NCI-H2107 treated with DMSO at 0.1 percent for 48 hours (cell line): ENCODE measurements around the gene MROH8.

Experiments
- DNase-seq: peaks from one replicate; lab custom pipeline; 2025; ENCODE audit not compliant: unreplicated experiment; lab: John Stamatoyannopoulos, UW

MROH8 gene

DNA sequence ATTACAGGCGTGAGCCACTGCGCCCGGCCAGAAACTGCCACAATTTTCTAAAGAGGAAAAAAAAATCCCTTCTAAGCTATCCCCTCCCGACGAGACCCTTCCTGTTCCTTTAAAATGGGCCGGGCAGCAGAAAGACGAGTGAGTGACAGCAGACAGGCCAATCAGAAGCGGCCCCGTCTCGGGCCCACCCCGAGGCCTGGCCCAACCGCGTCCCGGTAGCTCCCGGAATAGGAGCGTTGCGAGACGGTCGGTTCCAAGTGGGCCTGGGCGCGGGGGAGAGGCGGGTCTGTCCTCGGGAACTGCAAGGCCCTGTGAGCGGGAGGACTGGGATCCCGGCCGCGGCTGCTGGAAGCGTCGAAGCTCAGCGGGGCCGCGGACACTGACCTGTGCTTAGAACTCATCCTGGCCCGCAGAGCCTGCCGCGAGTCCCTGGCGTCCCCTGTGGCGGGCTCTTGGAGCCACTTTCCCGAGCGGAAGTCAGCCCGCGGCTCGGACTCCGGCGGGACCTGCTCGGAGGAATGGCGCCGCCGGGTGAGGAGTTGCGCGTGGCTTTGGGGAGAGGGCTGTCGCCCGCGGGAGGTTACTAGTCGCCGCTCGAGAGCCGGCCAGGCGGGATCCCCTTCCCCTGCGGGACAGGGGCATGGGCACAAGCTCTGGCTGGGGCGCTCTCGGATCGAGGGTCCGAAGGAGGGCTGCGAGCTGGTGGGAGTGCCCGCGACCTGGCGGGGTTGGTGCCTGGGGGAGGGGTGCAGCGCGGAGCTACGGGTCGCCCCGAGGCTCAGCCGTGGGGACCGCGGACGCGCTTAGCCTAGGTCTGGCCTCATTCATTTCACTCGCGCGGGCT lies at the start of gene MROH8, which contains the start of gene RPN2:
TSS of gene MROH8 (minus strand) at position 710 of the 844 bp plus-strand sequence.
TSS of gene RPN2 (plus strand) at position 492 of the 844 bp plus-strand sequence. CDS start at position 519, 27 bp downstream.
- DNase-seq = peak; percentile 85

DNA sequence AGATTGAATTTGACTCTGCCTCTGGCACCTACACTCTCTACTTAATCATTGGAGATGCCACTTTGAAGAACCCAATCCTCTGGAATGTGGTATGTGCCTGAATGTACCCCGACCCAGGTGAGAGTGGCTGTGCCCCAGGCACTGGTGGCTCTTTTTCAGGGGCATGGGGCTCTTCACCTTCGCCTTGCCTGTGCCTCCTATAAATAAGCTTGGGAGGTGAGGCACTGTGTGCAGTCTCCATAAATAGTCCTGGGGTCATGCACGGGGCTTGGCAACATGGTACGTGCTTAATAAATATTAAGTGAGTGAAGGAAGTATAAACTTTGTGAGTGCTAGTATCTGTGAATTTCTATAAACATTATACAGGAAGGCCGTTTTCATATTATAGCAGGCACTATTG lies 49.3 kb upstream of the MROH8 start:
- no peak for DNase-seq

DNA sequence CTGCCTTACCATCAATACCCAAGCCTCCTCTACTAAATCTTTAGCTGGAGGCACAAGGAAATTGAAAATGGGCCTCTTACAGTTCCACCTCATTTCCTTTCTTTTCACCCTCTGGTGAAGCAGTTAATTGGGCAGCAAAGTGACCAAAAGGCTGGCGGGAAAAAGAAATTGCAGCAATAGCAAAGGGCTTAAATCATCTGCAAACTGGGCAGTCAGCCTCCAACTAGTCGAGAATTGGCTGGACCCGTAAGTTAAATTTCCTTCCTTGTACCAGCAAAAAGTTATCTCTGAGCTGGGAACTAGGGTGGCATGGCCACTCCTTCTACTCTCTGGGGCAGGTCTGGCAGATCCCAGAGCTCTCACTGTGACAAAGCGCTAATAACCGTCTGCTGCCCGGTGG lies 48.7 kb upstream of the MROH8 start:
- no peak for DNase-seq

DNA sequence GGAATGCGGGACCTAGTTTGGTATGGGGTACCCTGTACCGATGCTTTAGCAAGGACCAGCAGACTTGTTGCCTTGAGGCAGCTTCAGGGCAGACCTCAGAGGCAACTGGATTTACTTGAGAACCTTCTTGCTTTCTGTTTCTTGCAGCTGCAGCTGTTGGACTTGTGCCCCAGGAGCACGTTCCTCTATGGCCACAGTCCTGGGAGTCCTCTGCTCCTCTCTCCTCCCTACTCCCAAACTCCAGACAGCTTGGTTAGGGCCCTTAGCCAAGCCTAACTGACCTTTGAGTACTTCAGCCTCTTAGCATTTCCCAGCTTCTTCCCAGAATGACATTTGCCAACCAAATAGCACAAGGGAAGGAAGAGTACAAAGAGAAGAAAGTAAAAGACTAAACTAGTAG lies 47.5 kb upstream of the MROH8 start:
- no peak for DNase-seq

DNA sequence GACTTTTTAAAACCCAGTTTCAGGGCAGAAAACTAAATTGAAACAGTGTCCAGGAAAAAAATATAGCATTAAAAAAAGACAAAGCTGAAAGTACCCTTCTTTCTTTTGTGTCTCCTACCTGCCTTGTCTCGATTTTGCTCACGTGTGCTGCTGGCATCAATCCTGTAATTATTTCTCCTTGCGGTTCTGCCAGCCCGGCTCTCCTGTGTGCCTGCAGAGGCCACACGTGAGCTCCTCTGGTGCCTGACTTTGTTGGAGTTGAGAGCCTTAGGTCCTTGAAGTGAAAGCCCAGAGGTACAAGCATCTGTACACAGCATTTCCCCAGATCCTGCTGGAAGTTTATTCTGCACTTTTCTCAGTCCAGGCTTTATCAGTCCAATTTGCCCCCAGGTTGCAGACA lies 45.8 kb upstream of the MROH8 start:
- DNase-seq = peak; percentile 86

DNA sequence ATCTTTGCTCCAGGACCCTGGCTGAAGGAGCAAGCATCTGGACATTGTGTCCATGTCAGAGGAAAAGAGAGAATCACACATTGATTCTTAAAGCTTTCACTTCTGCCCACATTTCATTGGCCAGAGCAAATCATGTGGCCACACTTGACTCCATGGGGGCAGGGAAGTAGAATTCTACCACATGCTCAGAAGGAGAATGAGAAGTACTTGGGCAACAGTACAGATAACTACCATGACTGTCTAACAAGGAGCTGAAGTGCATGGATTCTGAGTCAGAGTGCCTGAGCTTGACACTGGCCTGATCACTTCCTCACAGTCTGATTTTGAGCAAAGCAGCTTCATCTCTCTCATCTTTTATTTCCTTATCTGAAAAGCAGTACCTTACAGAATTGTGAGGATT lies 43.7 kb upstream of the MROH8 start:
- no peak for DNase-seq

DNA sequence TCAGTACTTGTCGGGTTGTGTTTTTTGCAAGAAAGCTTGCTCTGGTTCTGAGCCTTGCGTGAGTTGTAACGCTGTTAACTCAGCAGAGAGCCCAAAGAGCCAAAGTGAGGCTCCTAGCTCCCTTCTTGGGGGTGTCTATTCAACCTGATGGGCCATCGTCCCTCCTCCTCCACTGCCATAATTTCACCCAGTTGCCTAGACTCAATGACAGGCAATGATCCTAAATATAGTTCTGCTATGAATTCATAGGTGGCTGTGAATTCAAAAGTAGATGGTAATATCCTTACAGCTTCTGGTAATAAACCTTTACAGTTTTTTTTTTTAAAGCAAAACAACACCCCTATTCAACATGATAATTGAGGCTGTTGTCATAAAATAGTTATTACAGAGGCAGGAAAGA lies 42.7 kb upstream of the MROH8 start:
- DNase-seq = no peak

DNA sequence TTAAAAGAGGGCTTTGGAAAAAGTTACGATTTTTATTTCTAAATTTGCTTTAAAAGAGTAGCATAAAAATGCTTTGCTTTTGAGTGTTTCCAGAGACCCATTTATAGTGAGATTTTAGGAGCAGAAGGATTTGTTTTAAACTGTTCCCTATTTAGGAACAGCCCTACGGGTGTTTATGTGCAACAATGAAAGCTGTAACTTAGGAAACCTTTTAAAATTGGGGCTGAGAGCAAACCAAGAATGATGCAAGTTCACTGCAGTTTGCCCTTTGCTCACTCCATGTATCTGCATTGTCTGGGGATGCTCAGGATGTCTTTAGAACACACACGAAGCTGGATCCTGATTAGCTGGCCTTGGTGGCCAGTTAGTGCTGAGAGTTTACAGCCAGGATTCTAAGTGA lies 41.4 kb upstream of the MROH8 start:
- no peak for DNase-seq

DNA sequence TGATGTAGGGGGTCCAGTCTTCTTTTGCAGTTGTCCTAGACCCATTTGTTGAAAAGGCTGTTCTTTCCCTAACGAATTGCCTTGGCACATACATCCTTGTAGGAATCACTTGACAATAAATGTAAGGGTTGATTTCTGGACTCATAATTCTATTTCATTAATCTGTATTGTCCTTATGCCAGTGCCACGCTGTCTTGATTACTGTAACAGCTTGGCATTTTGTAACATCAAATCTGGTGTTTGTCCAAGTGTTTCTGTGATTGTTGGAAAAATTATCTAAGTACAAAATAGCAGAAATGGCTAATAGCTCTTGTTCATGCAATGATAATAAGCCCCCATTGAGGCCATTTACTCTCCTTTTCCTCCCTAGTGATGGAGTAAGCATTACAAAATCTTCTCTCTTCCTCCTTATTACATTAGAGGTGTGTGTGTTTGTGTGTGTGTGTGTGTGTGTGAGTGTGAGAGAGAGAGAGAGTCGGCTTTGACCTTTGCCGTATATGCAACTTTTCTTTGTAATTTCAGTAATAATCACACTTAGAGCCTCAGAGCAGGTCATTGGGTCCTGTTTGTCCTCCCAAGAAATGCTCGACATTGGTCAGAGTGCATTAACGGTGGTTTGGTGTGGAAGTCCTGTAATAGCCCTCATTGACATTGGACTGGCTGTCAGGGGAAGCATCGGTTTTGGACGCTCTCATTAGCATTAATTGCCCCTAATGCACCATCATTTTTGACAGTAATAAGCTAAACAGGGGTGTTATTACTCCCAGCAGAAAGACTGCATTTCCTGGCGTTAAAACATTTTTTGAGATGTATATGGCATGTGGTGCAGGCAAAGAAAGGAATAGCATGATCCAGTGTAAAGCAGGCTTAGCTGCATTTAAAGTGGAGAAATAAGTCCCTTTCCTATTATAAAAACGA lies 40.7 kb upstream of the MROH8 start:
- DNase-seq = no peak

DNA sequence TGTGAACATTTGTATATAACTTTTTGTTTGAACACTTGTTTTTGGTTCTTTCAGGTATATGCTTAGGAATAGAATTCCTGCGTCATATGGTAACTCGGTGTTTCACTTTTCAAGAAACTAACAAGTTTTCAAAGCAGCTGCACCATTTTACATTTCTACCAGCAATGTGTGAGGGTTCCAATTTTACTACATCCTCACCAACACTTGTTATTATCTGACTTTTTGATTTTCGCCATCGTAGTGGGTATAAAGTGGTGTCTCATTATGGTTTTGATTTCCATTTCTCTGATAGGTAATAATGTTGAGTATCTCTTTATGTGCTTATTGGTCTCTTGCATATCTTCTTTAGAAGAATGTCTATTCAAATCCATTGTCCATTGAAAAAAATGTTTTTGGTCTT lies 39.6 kb upstream of the MROH8 start:
- no peak for DNase-seq

DNA sequence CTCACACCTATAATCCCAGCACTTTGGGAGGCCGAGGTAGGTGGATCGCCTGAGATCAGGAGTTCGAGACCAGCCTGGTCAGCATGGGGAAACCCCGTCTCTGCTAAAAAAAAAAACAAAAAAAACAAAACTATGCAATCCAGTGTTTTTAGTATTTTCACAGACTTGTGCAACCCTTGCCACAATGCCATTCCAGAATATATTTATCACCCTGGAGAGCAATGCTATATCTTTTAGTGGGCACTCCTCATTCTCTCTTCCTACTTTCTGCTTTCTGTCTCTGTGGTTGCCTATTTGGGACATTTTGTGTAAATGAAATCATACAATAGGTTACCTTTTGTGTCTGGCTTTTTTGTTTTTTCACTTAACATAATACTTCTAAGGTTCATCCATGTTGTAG lies 39.1 kb upstream of the MROH8 start:
- no peak for DNase-seq

DNA sequence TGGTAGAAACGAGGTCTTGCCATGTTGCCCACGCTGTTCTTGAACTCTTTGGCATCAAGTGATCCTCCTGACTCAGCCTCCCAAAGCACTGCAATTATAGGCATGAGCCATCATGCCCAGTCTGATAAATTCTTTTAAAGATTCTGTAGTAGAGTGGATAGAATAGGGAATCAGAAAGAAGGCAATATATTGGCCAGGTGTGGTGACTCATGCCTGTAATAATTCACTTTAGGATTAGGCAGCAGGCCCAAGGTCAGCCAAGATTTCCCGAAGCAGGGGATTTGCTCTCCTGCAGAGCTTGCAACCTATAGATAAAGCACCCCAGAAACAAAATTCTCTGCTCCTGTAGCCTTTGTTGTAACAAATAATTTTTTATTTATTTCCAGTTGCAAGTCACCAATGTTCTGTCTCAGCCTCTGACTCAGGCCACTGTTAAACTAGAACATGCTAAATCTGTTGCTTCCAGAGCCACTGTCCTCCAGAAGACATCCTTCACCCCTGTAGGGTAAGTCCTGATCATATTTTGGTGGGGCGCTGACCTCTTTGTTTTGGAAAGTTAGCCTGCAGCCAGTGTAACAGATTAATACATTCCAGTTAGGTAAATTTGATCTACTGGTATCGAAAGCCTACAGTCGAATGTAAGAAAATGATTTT lies 30.4 kb upstream of the MROH8 start:
- DNase-seq = no peak

DNA sequence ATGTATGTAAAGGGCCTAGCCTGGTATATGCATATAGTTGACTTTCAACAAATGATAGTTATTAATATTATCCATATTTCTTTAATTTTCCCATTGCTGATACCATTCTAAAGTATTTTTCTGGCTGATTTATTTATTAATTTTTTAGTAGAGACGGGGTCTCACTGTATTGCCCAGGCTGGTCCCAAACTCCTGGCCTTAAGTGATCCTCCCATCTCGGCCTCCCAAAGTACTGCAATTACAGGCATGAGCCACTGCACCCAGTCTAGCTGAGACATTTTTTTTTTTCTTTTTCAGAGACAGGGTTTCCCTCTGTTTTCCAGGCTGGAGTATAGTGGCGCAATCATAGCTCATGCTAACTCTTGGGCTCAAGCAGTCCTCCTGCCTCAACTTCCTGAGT lies 29.8 kb upstream of the MROH8 start:
- no peak for DNase-seq

DNA sequence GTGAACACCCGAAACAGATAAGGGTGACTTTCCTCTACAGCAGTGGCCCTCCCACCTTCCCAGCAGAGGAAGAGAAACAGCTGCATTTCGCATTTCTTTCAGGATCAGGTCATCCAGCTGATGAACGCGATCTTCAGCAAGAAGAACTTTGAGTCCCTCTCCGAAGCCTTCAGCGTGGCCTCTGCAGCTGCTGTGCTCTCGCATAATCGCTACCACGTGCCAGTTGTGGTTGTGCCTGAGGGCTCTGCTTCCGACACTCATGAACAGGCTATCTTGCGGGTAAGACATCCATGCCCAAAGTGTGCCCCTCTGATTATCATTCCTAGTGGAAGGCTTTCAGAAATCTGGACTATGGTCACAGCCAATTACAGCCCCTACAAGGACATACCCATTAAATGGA lies 27.8 kb upstream of the MROH8 start:
- no peak for DNase-seq

DNA sequence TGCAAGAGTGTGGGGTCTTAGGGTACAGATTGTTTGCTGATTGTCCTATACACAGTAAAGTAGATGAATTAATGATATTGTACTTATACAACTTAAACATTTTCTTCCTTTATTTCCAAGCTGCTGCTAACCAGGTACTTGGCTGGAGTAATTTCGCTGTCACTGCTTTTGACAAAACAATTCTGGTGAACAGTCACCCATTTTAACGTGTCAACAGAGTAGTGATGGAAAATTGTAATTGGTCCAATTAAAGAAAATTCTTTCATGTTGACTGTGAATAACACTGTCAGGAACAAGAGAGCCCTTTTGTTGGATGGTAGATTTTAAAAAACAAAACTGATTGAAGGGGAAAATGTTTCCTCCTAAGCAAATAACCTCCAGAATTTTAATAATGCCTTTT lies 26.4 kb upstream of the MROH8 start:
- DNase-seq = no peak

DNA sequence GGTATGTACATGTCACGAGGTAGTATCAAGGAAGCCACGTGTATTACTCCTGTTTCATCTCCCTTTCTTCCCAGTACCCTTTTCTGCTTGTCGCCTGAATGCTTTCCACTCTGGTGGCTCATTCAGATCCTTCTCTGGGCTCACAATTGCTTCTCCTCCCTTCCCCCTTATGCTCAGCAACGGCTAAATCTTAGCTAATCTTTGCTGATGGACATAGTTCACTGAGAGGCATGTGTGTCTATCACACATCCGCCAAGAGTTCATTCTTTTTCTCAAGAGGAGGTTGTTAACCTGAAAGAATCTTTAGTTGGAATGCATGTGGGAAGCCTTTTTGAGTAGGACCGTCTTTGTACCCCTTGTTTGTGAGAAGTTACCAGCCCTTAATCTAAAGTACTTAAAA lies 25.8 kb upstream of the MROH8 start:
- DNase-seq = no peak

DNA sequence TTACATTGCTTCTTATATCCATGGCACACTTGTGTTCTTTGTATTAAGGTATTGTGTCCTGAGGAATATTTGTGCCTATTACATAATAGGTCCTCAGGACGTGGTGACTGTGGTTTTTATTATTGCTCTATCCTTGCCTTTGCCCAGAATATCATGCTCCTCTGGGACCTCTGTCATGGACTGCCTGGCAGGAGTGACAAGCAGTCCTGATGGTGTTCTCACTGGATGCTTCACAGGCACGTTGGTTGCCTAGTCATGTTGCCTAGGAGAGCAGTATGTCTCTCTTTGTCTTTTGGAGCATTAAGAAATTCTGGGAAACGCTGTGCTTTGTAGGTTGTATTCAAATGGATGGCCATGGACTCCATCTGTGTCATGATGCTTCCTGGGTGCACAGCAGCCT lies 24.7 kb upstream of the MROH8 start:
- DNase-seq = no peak

DNA sequence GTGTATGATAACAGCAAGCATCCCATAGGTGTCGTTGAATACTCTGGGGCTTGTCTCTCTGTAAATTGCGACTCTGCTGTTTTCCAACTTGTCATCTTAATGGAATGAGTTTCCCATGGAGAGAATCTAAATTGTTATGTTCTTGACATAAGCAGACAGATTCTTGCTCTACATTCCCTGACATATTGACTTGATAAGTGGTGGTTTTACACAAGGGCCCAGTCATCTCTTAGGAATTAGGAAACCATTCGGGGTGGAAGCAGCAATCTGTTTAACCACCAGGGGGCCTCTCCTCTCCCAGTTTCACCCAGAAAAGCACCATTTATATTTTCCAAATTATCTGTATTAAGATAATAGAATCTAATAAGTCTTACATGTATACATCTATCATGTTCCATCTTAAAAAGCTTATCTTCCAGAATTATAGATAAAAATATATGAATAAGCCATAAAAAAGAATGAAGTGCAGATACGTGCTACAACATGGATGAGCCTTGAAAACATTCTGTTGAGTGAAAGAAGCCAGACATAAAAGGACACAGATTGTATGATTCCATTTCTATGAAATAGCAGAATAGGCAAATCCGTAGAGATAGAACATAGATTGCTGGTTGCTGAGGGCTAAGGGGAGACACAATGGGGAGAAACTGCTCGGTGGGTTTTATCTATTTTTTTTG lies 23.1 kb upstream of the MROH8 start:
- DNase-seq = peak; percentile 63

DNA sequence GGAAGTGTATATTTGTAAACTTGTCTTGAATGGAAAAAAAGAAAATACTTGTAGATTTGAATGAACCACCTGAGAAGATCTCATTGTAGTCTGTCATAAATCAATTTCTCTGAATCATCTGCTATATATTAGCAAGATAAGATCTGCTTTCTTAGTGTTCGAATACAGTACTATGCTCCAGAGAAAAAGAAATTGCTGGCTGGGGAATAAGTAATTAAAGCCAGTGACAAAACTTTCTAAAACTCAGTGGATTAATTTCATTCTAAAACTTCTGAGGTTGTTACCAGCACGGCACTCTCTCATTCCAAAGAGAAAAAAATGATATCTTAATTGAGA lies 22.4 kb upstream of the MROH8 start:
- no peak for DNase-seq

DNA sequence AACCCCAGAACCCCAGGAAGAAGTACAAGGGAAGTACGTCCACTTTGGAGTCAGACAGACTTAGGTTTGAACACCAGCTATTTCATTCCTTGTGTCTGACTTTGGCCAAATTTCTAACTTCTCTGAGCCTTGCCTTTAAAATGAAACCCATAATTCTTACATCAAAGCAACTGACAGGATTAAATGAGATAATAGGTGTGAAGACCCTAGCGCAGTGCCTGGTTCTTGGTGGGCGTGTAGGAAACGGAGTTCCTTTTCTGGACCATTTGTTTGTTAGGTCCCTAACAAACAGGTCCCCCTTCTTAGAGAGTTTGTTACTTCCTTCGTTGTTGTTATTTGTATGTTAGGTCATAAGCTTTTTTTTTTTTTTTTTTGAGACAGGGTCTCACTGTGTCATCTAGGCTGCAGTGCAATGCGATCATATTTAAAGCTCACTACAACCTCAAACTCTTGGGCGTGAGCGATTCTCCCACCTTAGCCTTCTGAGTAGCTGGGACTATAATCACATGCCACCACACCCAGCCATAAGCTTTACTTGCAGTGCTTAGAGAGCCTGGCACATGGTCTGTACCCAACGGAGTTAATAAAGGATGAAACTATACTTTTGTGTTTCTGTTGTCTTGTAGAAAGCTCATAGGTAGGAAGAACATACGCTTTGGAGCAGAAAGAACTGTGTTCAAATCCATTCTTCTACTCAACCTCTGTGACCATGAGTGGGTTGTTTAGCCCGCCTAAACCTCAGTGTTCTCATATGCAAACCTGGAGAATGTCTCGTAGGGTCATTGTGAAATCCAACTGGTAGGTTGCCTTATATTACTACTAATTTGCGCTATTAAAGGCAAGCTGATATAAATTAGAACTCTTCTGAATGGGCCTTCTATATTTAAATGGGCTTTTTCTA lies 21.8 kb upstream of the MROH8 start:
- DNase-seq = no peak
